ENCODE data around the gene SHF. TPM values are rescaled to one million over a fixed set of nuclear protein-coding genes. Genes with fewer than 3 reads are reported as not detected.

Gene SHF
- total and polyA plus RNA-seq, 2 donors (not counting 3 experiments of a cell fraction or from before 2014, with no cell fraction given): 2.8 to 5.2 TPM

DNA sequence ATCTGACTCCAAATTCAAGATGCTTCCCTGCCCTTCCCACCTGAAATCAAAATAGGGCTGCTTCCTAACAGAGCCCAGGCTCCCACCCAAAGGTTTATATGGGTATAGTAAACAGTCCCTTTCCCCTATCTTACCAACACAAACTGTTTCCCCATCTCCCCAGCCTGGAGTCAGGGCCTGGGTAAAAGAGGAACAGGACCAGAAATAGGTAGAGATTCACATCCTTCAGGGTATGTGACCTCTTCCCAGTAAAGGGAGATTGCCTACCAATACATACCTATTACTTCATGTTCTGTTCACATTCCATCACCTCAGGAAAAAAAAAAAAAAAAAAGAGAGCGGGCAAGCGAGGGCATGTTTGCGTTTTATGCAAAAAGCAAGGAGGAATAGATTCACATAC lies 9.7 kb upstream of the SHF start:
- H3K27me3 ChIP-seq (ENCODE audit: control insufficient read depth in 2 of 2, insufficient read depth in 2 of 2, low read length in 2 of 2): peaks cover under 1 to 4% of the 10 kb centered on the region in 2 experiments
- peak overlapping the region; percentile 77 for H3K4me2 ChIP-seq (ENCODE audit: insufficient read depth, low read length)
- H3K9ac ChIP-seq (replicated peaks; ENCODE audit: extremely low read depth, insufficient read depth, low read length): no peak overlapping the region
- no peaks in the 10 kb centered on the region for H3K36me3 ChIP-seq (ENCODE audit: control insufficient read depth in 2 of 2, extremely low read depth in 1 of 2, insufficient read depth in 2 of 2, low read length in 2 of 2)
- TF ChIP-seq POLR2A (IDR thresholded peaks at IDR 0.05; ENCODE audit: low read depth, low read length): no peak
- TF ChIP-seq, protein P1, sequence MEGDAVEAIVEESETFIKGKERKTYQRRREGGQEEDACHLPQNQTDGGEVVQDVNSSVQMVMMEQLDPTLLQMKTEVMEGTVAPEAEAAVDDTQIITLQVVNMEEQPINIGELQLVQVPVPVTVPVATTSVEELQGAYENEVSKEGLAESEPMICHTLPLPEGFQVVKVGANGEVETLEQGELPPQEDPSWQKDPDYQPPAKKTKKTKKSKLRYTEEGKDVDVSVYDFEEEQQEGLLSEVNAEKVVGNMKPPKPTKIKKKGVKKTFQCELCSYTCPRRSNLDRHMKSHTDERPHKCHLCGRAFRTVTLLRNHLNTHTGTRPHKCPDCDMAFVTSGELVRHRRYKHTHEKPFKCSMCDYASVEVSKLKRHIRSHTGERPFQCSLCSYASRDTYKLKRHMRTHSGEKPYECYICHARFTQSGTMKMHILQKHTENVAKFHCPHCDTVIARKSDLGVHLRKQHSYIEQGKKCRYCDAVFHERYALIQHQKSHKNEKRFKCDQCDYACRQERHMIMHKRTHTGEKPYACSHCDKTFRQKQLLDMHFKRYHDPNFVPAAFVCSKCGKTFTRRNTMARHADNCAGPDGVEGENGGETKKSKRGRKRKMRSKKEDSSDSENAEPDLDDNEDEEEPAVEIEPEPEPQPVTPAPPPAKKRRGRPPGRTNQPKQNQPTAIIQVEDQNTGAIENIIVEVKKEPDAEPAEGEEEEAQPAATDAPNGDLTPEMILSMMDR (IDR thresholded peaks at IDR 0.05; ENCODE audit: extremely low read depth in 1 of 2, insufficient read depth in 1 of 2, low read depth in 1 of 2, low read length in 2 of 2): no peak
- no peak for TF ChIP-seq MAX (IDR thresholded peaks at IDR 0.05; ENCODE audit: insufficient read depth, insufficient read length)
- no peak for TF ChIP-seq JUN (IDR thresholded peaks at IDR 0.05; ENCODE audit: borderline replicate concordance, insufficient read depth, insufficient read length, low read depth)
- TF ChIP-seq MYC (IDR thresholded peaks at IDR 0.05; ENCODE audit: low read depth, low read length): no peak
- no peak for TF ChIP-seq POLR2AphosphoS5 (IDR thresholded peaks at IDR 0.05; ENCODE audit: insufficient read depth, low read depth, low read length)
- no peak for TF ChIP-seq FOS (IDR thresholded peaks at IDR 0.05; ENCODE audit: borderline replicate concordance, insufficient read depth, low read length)
- no peak for TF ChIP-seq GATA2 (IDR thresholded peaks at IDR 0.05; ENCODE audit: insufficient read depth, insufficient read length, low read depth, low read length)
- no peak for TF ChIP-seq EZH2 (IDR thresholded peaks at IDR 0.05; ENCODE audit: borderline replicate concordance, low read depth, low read length, severe bottlenecking)
- DNase-seq (ENCODE audit: low read depth, low spot score) (no peak), FAIRE-seq (no peak)
- dilution Hi-C loops (cut with MboI; ENCODE audit: extremely low pct_ligation_motif_present, low sequenced_read_pairs): no loop called here
- intact Hi-C loops (cut with micrococcal nuclease): loop anchor here (10.0 kb wide), 1 partner anchor 483 kb away; the partner anchor contains the start of genes B2M and PATL2
- BruUV-seq (replicated peaks): no TSS peak
- H3K9me1 ChIP-seq (replicated peaks; ENCODE audit: control insufficient read depth, extremely low read depth, insufficient read depth, low read length): no peaks in the 10 kb centered on the region
- ChIA-PET CTCF (interaction anchor here (1.0 to 2.2 kb wide), 9 partner anchors 9 to 80 kb away, joined by 3 to 16 read pairs (median 6); partner anchors contain the start of gene SHF), POLR2A (interaction anchor here (1.2 kb wide), 1 partner anchor 34 kb away, joined by 4 read pairs; no protein-coding TSS in a partner anchor)
- no peaks in the 10 kb centered on the region for H3K79me2 ChIP-seq (ENCODE audit: control insufficient read depth, insufficient read depth, low read length)
- no peak overlapping the region for H2AFZ ChIP-seq (ENCODE audit: low read depth, low read length)
- no peaks in the 10 kb centered on the region for H4K20me1 ChIP-seq (replicated peaks; ENCODE audit: control insufficient read depth, extremely low read depth, insufficient read depth, low read length)
- H3K4me1 ChIP-seq (ENCODE audit: control insufficient read depth, extremely low read depth, insufficient read depth, low read length): peaks cover 8% of the 10 kb centered on the region
- H3K4me3 ChIP-seq (replicated peaks in 1 of 3; ENCODE audit: insufficient read depth in 1 of 3, low read depth in 1 of 3, low read length in 3 of 3): peak overlapping the region in 1 of 3 experiments; percentile 82
- H3K9me3 ChIP-seq (replicated peaks; ENCODE audit: control insufficient read depth, insufficient read depth, low read length): no peaks in the 10 kb centered on the region
- no peak overlapping the region for H3K27ac ChIP-seq (ENCODE audit: insufficient read depth, low read depth, low read length)

All from endothelial cell of umbilical vein (primary cell).